Uterus (tissue), 2 donors: Measurements from ENCODE around the gene CEACAM5.

ENCODE experiments used
- CTCF ChIP-seq, 4 experiments: fragments of 200-600 bp in 2 of 4; fragments of 450-650 bp in 2 of 4; sonication (generic) in 2 of 4; IDR thresholded peaks; one replicate each; pipeline ENCODE4 v1.5.1; 2016 to 2019; ENCODE audit warnings: antibody characterized with exemption in 4 of 4, mild to moderate bottlenecking in 2 of 4, moderate library complexity in 1 of 4
- POLR2A ChIP-seq, 2 donors: fragments of 450-650 bp; IDR thresholded peaks; one replicate each; pipeline ENCODE4 v1.6.1; 2016; ENCODE audit warnings: antibody characterized with exemption in 2 of 2, mild to moderate bottlenecking in 1 of 2, moderate library complexity in 1 of 2

GRCh38 chr19:41720103-41720502 is 11.7 kb downstream of the CEACAM5 start:
- no peak for TF ChIP-seq POLR2A (IDR thresholded peaks at IDR 0.05)
- no peak for TF ChIP-seq CTCF (IDR thresholded peaks at IDR 0.05)
